ENCODE results near the gene CTNNB1.

DNA sequence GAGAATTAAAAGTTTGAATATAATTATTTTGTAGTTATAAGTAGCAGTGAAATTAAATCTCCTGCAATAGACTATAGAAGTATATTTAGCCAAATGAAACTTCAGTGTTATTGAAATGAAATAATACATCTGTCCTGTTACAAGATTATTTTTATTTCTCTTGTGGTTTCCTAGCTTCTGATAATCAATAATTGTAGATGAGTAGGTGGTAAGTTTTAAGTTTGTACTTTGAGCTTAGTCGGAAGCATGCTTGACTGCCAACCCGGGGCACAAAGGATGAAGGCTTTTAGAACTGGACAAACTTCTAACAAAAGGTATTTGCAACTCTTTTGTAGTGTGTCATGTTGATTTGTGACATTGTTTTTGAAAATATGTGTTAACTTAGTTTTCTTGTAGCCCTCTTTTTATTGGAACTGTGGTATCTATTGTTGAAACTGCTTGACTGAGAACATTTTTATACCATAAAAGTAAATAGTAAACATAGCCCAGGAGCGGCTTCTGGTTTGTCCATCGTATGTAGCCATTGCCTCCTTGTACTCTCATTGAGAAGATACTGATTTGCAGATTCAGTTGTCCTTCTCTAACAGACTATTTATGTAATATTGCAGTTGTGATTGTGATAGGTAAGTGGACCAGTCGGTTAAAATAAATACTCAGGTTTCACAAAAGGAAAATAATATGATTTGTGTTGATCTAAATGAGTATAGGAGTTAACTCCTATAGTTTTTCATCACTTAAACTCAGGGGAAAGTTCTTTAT, 2.9 kb downstream of the CTNNB1 start:
- TF ChIP-seq, protein P1, sequence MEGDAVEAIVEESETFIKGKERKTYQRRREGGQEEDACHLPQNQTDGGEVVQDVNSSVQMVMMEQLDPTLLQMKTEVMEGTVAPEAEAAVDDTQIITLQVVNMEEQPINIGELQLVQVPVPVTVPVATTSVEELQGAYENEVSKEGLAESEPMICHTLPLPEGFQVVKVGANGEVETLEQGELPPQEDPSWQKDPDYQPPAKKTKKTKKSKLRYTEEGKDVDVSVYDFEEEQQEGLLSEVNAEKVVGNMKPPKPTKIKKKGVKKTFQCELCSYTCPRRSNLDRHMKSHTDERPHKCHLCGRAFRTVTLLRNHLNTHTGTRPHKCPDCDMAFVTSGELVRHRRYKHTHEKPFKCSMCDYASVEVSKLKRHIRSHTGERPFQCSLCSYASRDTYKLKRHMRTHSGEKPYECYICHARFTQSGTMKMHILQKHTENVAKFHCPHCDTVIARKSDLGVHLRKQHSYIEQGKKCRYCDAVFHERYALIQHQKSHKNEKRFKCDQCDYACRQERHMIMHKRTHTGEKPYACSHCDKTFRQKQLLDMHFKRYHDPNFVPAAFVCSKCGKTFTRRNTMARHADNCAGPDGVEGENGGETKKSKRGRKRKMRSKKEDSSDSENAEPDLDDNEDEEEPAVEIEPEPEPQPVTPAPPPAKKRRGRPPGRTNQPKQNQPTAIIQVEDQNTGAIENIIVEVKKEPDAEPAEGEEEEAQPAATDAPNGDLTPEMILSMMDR (IDR thresholded peaks at IDR 0.05), result no peak
- TF ChIP-seq MYBL2 (CRISPR knock-in tag; IDR thresholded peaks at IDR 0.05), result no peak
- TF ChIP-seq TP53 (CRISPR knock-in tag; IDR thresholded peaks at IDR 0.05), result no peak
- TF ChIP-seq, protein P2, sequence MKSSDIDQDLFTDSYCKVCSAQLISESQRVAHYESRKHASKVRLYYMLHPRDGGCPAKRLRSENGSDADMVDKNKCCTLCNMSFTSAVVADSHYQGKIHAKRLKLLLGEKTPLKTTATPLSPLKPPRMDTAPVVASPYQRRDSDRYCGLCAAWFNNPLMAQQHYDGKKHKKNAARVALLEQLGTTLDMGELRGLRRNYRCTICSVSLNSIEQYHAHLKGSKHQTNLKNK (CRISPR knock-in tag; IDR thresholded peaks at IDR 0.05), result no peak
- TF ChIP-seq ZNF121 (CRISPR knock-in tag; IDR thresholded peaks at IDR 0.05), result no peak
- TF ChIP-seq, protein P3, sequence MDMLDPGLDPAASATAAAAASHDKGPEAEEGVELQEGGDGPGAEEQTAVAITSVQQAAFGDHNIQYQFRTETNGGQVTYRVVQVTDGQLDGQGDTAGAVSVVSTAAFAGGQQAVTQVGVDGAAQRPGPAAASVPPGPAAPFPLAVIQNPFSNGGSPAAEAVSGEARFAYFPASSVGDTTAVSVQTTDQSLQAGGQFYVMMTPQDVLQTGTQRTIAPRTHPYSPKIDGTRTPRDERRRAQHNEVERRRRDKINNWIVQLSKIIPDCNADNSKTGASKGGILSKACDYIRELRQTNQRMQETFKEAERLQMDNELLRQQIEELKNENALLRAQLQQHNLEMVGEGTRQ (CRISPR knock-in tag; IDR thresholded peaks at IDR 0.05), result no peak
- TF ChIP-seq, protein P4, sequence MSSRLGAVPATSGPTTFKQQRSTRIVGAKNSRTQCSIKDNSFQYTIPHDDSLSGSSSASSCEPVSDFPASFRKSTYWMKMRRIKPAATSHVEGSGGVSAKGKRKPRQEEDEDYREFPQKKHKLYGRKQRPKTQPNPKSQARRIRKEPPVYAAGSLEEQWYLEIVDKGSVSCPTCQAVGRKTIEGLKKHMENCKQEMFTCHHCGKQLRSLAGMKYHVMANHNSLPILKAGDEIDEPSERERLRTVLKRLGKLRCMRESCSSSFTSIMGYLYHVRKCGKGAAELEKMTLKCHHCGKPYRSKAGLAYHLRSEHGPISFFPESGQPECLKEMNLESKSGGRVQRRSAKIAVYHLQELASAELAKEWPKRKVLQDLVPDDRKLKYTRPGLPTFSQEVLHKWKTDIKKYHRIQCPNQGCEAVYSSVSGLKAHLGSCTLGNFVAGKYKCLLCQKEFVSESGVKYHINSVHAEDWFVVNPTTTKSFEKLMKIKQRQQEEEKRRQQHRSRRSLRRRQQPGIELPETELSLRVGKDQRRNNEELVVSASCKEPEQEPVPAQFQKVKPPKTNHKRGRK (CRISPR knock-in tag; IDR thresholded peaks at IDR 0.05; ENCODE audit: borderline replicate concordance), result no peak

Data from WTC11 (cell line).